ENCODE results near the gene PSMD14.
"Not testable (repeated sequence)": the region's sequence is repeated elsewhere in the genome, so short reads cannot be mapped to it uniquely, and the experiment has no call there.

The PSMD14 gene

GRCh38 chr2:161308178-161308955, at the start of gene PSMD14:
Gene PSMD14, plus strand, starts transcription at chr2:161308425. Its CDS starts 10,401 bp downstream, at chr2:161318826.
- peak; percentile 72 to 77 for DNase-seq (ENCODE audit: low read depth in 2 of 2)

DNA sequence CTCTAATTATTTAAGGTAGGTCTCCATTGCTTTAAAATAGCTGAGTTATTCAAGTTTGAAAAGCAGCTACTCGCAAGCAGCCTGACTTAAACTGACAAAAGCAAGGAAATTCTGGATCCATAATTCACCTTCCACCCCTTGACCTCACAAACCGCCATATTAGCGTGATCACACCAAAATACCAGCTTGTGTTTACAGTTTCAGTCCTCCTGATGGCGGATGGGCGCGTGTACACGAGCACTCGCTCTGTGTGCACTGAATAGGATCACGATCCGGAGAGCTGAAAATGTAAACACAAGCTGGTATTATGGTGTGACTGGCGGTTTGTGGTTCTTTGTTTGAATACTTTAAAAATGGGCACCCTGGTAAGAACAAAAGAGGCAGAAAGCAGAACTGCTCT, 42.4 kb upstream of the PSMD14 start:
- DNase-seq (ENCODE audit: low read depth in 2 of 2): no peak

DNA sequence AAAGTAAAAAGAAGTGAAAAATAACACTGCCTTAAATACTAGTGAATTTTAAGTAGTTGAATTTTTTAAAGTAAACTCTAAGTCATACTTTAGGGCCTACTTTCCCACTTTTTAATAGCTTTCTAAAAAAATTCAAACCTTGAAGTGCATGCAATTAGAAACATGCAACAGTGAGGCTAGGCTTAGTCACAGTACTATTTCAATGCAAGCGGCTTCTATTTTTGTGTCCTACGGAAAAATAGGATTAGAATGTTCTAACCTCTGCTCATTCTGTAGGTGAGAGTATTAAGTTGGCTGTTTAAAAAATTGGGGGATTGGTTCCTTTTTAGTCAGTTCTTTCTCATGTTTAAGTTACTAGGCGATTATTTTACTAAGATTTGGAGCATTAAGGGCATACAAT, 39.1 kb upstream of the PSMD14 start:
- no peak for DNase-seq (ENCODE audit: low read depth in 2 of 2)

DNA sequence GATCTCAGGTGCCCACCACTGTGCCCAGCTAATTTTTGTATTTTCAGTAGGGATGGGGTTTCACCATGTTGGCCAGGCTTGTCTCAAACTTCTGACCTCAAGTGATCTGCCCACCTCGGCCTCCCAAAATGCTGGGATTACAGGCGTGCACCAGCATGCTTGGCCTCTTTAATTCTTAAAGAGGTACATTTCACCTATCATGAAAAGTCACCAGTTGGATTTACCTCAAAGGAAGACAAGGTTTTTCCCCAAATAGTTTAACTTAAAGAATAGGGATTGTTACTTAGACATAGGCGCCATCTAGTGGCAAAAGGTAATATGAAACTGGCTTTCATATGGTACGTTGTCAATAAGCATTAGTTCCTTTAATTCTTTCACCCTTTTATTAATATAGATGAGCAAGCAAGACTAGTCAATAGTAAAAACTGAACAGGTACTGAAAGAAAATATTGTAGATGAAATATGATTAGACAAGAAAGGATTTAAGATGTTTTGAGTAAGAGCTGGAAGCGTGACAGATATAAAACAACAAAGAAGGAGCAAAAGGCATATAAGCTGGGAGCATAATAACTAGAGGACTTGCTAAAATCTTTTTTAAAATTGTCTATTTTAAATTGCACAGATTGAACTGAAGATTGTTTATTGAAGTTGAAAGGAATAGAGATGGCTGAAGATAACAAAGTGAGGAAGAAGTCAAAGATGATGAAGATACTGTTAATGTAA, 35.0 kb upstream of the PSMD14 start:
- peak in 1 of 2 donors; percentile 56 for DNase-seq (ENCODE audit: low read depth in 2 of 2)

DNA sequence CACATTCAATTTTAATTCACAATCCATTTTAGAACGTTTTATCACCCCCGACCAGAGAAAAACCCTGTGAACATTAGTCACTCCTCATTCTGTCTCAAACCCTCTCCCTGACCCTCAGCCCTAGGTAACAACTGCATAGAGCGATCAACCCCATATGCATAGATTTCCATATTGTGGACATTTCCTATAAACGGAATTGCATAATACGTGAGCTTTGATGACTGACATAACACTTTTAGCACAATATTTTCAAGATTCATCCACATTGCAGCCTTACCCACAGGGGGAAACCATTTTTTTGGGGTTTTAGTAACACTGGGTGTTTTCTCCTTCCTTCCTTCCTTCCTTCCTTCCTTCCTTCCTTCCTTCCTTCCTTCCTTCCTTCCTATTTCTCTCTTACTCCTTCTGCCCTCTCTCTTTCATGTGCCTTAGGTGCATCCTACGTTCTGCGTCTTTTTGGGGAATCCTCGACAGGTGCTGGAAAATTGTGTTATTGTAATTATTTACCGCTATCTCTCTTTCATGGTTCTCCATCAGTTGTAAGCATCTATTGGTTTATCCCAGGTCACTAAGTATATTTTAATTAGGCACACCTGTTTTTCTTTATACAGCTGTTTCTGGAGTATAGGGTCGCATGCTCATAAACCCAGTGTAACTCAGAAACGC, 29.5 kb upstream of the PSMD14 start:
- not testable (repeated sequence) for DNase-seq (ENCODE audit: low read depth in 2 of 2)

DNA sequence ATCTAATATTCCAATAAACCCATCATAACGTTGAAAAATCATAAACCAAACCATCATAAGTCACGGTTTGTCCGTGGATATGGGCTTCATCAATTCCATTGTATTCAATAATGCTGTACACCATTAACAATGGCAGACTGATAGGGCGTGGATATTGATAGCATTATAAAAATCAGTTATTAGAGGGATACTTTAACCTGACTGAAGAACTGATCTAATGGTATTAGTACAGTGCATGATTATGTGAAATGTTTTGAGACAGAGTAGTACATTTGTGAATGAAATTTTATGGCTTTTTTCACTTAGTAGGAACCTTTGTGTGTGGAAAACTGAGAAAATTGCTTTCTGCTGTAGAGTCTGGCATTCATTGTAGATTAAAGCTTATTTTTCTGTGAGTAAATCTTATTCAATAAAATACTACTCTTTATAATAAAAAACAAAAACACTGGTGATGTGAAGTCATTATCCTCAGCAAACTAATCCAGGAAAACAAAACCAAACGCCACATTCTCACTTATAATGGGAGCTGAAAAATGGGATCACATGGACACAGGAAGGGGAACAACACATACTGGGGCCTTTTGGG, 28.9 kb upstream of the PSMD14 start:
- not testable (repeated sequence) for DNase-seq (ENCODE audit: low read depth in 2 of 2)

GRCh38 chr2:161280906-161281323, 27.3 kb upstream of the PSMD14 start:
- DNase-seq (ENCODE audit: low read depth in 2 of 2): peak in 1 of 2 donors; percentile 10

DNA sequence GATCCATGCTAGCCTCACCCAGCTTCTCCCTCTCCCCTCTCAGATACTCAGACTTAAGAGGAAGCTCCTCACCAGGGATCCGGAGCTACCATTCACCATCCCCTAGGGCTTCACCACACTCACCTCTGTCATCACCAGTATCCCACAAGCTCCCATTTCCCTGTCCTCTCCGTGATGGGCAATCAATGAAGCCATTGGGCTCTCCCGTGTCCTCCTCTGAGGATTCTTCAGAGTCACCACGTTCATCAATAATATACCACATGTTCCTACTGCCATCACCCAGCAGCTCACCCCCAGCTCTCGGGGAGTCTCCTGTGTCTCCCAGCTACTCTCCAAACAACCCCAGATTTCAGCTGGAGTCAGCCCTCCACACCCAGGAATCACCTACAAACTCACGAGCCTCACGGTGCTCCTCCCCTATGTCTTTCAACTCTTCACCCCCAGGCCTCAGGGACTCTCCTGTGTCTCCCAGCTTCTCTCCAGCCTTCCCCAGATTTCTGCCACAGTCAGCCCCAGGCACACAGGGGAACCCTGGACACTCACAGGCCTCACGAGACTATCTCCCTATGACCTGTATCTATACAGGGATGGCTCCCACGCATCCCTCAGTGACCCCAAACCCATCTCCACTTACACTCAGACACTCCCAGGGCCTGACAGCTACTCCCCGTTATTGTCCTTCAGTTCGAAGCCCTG, 26.5 kb upstream of the PSMD14 start:
- not testable (repeated sequence) for DNase-seq (ENCODE audit: low read depth in 2 of 2)

DNA sequence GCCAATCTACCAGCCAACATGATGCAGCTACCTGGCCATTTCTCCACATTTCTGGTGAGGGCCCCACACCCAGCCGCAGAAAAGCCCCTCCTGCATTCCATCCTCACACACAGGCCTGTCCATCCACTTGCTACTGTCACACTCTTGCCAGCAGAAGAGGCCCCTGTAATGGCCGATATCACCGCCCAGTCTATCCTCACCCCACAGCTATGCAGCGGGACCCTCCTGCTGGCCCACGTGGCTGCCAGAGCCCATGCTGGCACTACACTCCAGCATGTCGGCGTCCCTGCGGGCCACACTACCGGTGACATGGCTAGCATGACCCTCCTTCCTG, 25.9 kb upstream of the PSMD14 start:
- DNase-seq (ENCODE audit: low read depth in 2 of 2): peak in 1 of 2 donors; percentile 1

- no peak for DNase-seq (ENCODE audit: low read depth in 2 of 2)
Measured at GRCh38 chr2:161283926-161284325, 24.3 kb upstream of the PSMD14 start.

DNA sequence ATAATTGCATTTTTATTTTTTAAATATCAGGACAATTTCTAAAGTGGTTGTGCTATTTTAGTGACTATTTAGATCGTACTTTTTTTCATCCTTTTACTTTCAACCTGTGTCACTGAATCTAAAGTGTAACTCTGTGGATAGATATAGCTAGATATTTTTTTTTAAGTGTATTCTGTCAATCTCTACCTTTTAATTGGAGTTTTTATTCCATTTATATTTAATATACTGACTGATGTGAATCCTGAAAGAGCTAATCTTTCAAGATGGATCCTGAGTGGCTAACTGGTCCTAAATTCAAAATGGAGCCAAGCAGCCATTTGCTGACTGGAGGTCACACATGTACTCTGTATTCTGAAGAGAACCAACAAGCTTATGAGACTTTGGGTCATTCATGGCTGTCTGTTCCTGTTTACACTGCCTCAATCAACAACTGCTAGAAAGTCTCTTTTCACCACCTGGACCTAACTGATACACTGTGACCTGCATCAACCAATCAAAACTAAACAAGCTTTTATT, 4.6 kb upstream of the PSMD14 start:
- DNase-seq (ENCODE audit: low read depth in 2 of 2): no peak

DNA sequence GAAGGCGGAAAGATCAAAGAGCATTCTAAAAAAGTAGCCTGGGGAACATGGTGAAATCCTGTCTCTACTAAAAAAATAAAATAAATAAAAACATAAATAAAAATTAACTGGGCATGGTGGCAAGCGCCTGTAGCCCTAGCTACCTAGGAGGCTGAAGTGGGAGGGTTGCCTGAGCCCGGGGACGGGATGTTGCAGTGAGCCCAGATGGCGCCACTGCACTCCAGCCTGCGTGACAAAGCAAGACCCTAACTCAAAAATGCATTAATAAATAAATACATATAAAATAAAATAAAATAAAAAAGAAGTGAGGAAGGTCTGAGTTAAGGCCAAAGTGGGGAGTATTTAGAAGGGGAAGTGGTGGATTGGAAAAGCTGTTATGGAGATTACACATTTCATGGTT, 1.3 kb upstream of the PSMD14 start:
- DNase-seq (ENCODE audit: low read depth in 2 of 2): no peak

- no peak for DNase-seq (ENCODE audit: low read depth in 2 of 2)
Measured at GRCh38 chr2:161307676-161308075, 549 bp upstream of the PSMD14 start.

DNA sequence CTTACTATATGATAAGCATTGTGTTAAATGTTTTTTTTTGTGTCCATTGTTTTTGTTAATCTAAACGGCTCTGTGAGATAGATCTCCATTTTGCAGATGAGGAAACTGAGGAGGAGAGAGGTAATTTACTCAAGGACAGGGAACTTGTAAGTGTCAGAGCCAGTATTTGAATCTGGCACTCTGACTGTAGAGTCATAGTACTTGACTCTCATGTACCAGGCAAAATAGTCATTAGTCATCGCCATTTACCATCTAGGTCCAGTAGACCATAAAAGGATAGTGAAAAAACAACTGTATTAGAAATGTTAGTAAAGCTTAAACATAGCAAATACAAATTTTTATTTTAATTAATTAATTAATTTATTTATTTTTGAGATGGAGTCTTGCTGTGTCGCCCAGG, 4.8 kb downstream of the PSMD14 start:
- DNase-seq (ENCODE audit: low read depth in 2 of 2): no peak

- no peak for DNase-seq (ENCODE audit: low read depth in 2 of 2)
Measured at GRCh38 chr2:161315380-161315779, 7.2 kb downstream of the PSMD14 start.

GRCh38 chr2:161316701-161317100, 8.5 kb downstream of the PSMD14 start:
- no peak for DNase-seq (ENCODE audit: low read depth in 2 of 2)

GRCh38 chr2:161321944-161322648, 13.9 kb downstream of the PSMD14 start:
- no peak for DNase-seq (ENCODE audit: low read depth in 2 of 2)

GRCh38 chr2:161324876-161325275, 16.7 kb downstream of the PSMD14 start:
- no peak for DNase-seq (ENCODE audit: low read depth in 2 of 2)

DNA sequence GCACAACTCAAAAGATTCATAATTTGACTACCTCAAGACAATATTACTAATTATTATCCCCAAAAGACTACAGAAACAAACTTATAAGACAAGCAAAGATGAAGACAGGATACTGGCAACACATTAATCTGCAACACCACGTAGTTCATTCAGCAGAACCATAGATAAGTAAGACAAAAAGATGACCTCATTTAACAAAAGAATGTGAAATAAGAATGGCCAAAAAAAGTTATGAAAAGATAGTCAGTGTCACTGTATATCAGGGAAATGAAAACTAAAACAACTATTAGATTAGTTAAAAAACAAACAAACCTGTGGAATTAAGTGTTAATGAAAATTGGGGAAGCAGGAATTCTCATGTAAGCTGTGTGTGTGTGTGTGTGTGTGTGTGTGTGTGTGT, 19.4 kb downstream of the PSMD14 start:
- DNase-seq (ENCODE audit: low read depth in 2 of 2): no peak

- DNase-seq (ENCODE audit: low read depth in 2 of 2): no peak
Measured at GRCh38 chr2:161332371-161332967, 24.2 kb downstream of the PSMD14 start.
